Hepatocyte (in vitro differentiated cells): ENCODE data around the gene STK4. TPM values are rescaled to one million over a fixed set of nuclear protein-coding genes. Genes with fewer than 3 reads are reported as not detected.
A peak's percentile ranks its signal among the peaks of the same experiment; 100 is the strongest.

Source experiments
- DNase-seq: peaks from one replicate; pipeline ENCODE4 v3.0.0-alpha.2; 2016; ENCODE audit warnings: low spot score
- H2AFZ ChIP-seq: fragments of 200-600 bp; sonication (generic); 2 replicates; pipeline ENCODE4 v1.6.0; 2016; ENCODE audit warnings: antibody characterized with exemption, mild to moderate bottlenecking
- H3K27ac ChIP-seq: fragments of 200-600 bp; sonication (generic); 2 replicates; pipeline ENCODE4 v1.5.1; 2016; ENCODE audit warnings: mild to moderate bottlenecking
- H3K27me3 ChIP-seq: fragments of 200-600 bp; sonication (generic); 2 replicates; pipeline ENCODE4 v1.6.1; 2016
- H3K36me3 ChIP-seq: fragments of 200-600 bp; sonication (generic); replicated peaks from 2 replicates; pipeline ENCODE4 v1.5.1; 2016; ENCODE audit warnings: low read depth; ENCODE audit not compliant: insufficient read depth
- H3K4me1 ChIP-seq: fragments of 200-600 bp; sonication (generic); 2 replicates; pipeline ENCODE4 v1.5.1; 2016; ENCODE audit warnings: mild to moderate bottlenecking, moderate library complexity; ENCODE audit not compliant: insufficient read depth
- H3K4me2 ChIP-seq: fragments of 200-600 bp; sonication (generic); 2 replicates; pipeline ENCODE4 v1.6.0; 2016
- H3K4me3 ChIP-seq: fragments of 200-600 bp; sonication (generic); 2 replicates; pipeline ENCODE4 v1.5.1; 2016; ENCODE audit warnings: mild to moderate bottlenecking
- H3K79me2 ChIP-seq: fragments of 200-600 bp; sonication (generic); 2 replicates; pipeline ENCODE4 v1.6.0; 2017; ENCODE audit warnings: mild to moderate bottlenecking
- H3K9me2 ChIP-seq: fragments of 200-600 bp; sonication (generic); replicated peaks from 2 replicates; pipeline ENCODE4 v1.6.0; 2017; ENCODE audit warnings: mild to moderate bottlenecking; ENCODE audit not compliant: insufficient read depth
- H3K9me3 ChIP-seq: fragments of 200-600 bp; sonication (generic); 2 replicates; pipeline ENCODE4 v1.5.1; 2016; ENCODE audit warnings: low read depth, mild to moderate bottlenecking
- H4K20me1 ChIP-seq: fragments of 200-600 bp; sonication (generic); 2 replicates; pipeline ENCODE4 v1.6.0; 2016; ENCODE audit warnings: mild to moderate bottlenecking; ENCODE audit not compliant: insufficient read depth, poor library complexity, severe bottlenecking
- CTCF ChIP-seq: fragments of 200-600 bp; sonication (generic); IDR thresholded peaks from 2 replicates; pipeline ENCODE4 v1.5.1; 2016; ENCODE audit warnings: antibody characterized with exemption, mild to moderate bottlenecking; ENCODE audit not compliant: poor library complexity
- EZH2 ChIP-seq: fragments of 200-600 bp; sonication (generic); IDR thresholded peaks from 2 replicates; pipeline ENCODE4 v1.6.1; 2016; ENCODE audit warnings: antibody characterized with exemption, mild to moderate bottlenecking, borderline replicate concordance
- EZH2phosphoT487 ChIP-seq: fragments of 200-600 bp; sonication (generic); IDR thresholded peaks from one replicate; pipeline ENCODE4 v1.6.1; 2018; ENCODE audit warnings: antibody characterized with exemption, mild to moderate bottlenecking, low read depth, moderate library complexity; ENCODE audit not compliant: unreplicated experiment, severe bottlenecking
- WGBS: methylation state at CpG from one replicate; pipeline ENCODE4 v1.1.6; 2016; ENCODE audit warnings: low lambda C conversion rate; ENCODE audit errors: missing lambda C conversion rate; 5-methylcytosine and 5-hydroxymethylcytosine counted together
- polyA plus RNA-seq: library from polyadenylated mRNA; unstranded; fragments of >200 nt; fragmentation: Nextera tagmentation; extraction: Ambion mirVana; gene quantifications from 2 replicates; pipeline ENCODE4 v1.2.1, GENCODE V29; 2016
- total RNA-seq: library from RNA; depleted of rRNA; stranded (reverse); fragments of >200 nt; gene quantifications from 2 replicates; pipeline ENCODE4 v1.2.3, GENCODE V29; 2014

STK4 gene
- total and polyA plus RNA-seq, 2 experiments from 2014 or later = 11.4 to 16.5 TPM

GRCh38 chr20:45077559-45077958 lies 111.2 kb downstream of the STK4 start:
- H3K4me3 ChIP-seq = no peak overlapping the region
- no peak for DNase-seq
- H3K27ac ChIP-seq = no peak overlapping the region
- 61% methylated on average over 3 of the region's 3 CpGs for WGBS
- H4K20me1 ChIP-seq = no peaks in the 10 kb centered on the region
- H3K36me3 ChIP-seq = no peaks in the 10 kb centered on the region
- no peaks in the 10 kb centered on the region for H3K79me2 ChIP-seq
- no peaks in the 10 kb centered on the region for H3K9me2 ChIP-seq
- no peaks in the 10 kb centered on the region for H3K4me1 ChIP-seq
- no peak for TF ChIP-seq CTCF
- no peak for TF ChIP-seq EZH2phosphoT487
- no peak for TF ChIP-seq EZH2
- H3K4me2 ChIP-seq = no peak overlapping the region
- peaks cover 3% of the 10 kb centered on the region for H3K9me3 ChIP-seq
- no peaks in the 10 kb centered on the region for H3K27me3 ChIP-seq
- H2AFZ ChIP-seq = no peak overlapping the region

- no peaks in the 10 kb centered on the region for H4K20me1 ChIP-seq
- no peaks in the 10 kb centered on the region for H3K4me1 ChIP-seq
- no peak for TF ChIP-seq EZH2phosphoT487
- peak; percentile 22 for TF ChIP-seq CTCF
- no peaks in the 10 kb centered on the region for H3K9me2 ChIP-seq
- no peaks in the 10 kb centered on the region for H3K27me3 ChIP-seq
- DNase-seq = no peak
- no peaks in the 10 kb centered on the region for H3K79me2 ChIP-seq
- WGBS = 88% methylated on average over 5 of the region's 5 CpGs
- peaks cover 3% of the 10 kb centered on the region for H3K9me3 ChIP-seq
- H3K36me3 ChIP-seq = no peaks in the 10 kb centered on the region
- H3K4me2 ChIP-seq = no peak overlapping the region
- no peak overlapping the region for H3K27ac ChIP-seq
- no peak overlapping the region for H2AFZ ChIP-seq
- no peak overlapping the region for H3K4me3 ChIP-seq
Observed at GRCh38 chr20:45080867-45081624, 114.7 kb downstream of the STK4 start.

GRCh38 chr20:45082468-45082867 lies 116.2 kb downstream of the STK4 start:
- no peaks in the 10 kb centered on the region for H3K27me3 ChIP-seq
- no peaks in the 10 kb centered on the region for H3K9me2 ChIP-seq
- no peaks in the 10 kb centered on the region for H3K4me1 ChIP-seq
- H3K4me3 ChIP-seq = no peak overlapping the region
- no peak overlapping the region for H2AFZ ChIP-seq
- TF ChIP-seq EZH2phosphoT487 = no peak
- TF ChIP-seq CTCF = no peak
- no peak for TF ChIP-seq EZH2
- no peaks in the 10 kb centered on the region for H3K79me2 ChIP-seq
- H3K36me3 ChIP-seq = no peaks in the 10 kb centered on the region
- peaks cover 3% of the 10 kb centered on the region for H3K9me3 ChIP-seq
- no peak overlapping the region for H3K27ac ChIP-seq
- no peak overlapping the region for H3K4me2 ChIP-seq
- DNase-seq = no peak
- WGBS = 97% methylated on average over 3 of the region's 3 CpGs
- no peaks in the 10 kb centered on the region for H4K20me1 ChIP-seq
